ENCODE results near the gene TK1. TPM values are rescaled to one million over a fixed set of nuclear protein-coding genes. Genes with fewer than 3 reads are reported as not detected.
"Not testable (repeated sequence)": the region's sequence is repeated elsewhere in the genome, so short reads cannot be mapped to it uniquely, and the experiment has no call there.

The TK1 gene
- total RNA-seq, result 5.2 TPM
- long read RNA-seq, transcript TK1-201 (7 exons, 1,628 nt), result major isoform, 13 of 14 reads
- long read RNA-seq, partial matches to known transcripts, result 0 of 14 reads
- long read RNA-seq, other reads (novel, unspliced or antisense), result 1 of 14 reads

GRCh38 chr17:78186692-78187595 is at the start of gene TK1, which contains the start of gene AFMID:
Gene TK1 (minus strand): TSS chr17:78187052. CDS start chr17:78186994, 58 bp downstream.
Gene AFMID (plus strand): TSS chr17:78187362. CDS start chr17:78187371, 9 bp downstream.
- peak; percentile 97 for DNase-seq (ENCODE audit: missing footprints)
- intact Hi-C loops (cut with DNase I), result loop anchor here (2.0 to 10.0 kb wide), 2 partner anchors 74 to 162 kb away; no protein-coding TSS in a partner anchor
- peak; percentile 98 for ATAC-seq

- DNase-seq (ENCODE audit: missing footprints) (no peak), ATAC-seq (no peak)
- intact Hi-C loops (cut with DNase I), result no loop called here
Observed at GRCh38 chr17:78235885-78236284, 49.0 kb upstream of the TK1 start.

GRCh38 chr17:78235022-78235421 is 48.2 kb upstream of the TK1 start:
- intact Hi-C loops (cut with DNase I); DNase-seq (ENCODE audit: missing footprints); ATAC-seq: not testable (repeated sequence)

GRCh38 chr17:78234261-78234865 is 47.5 kb upstream of the TK1 start:
- DNase-seq (ENCODE audit: missing footprints), result no peak
- no peak for ATAC-seq
- intact Hi-C loops (cut with DNase I), result no loop called here

- intact Hi-C loops (cut with DNase I), result no loop called here
- DNase-seq (ENCODE audit: missing footprints) (no peak), ATAC-seq (no peak)
Observed at GRCh38 chr17:78233678-78234077, 46.8 kb upstream of the TK1 start.

- DNase-seq (ENCODE audit: missing footprints), result no peak
- ATAC-seq, result no peak
- intact Hi-C loops (cut with DNase I), result no loop called here
Observed at GRCh38 chr17:78232859-78233173, 46.0 kb upstream of the TK1 start.

GRCh38 chr17:78231991-78232858 is 45.4 kb upstream of the TK1 start:
- intact Hi-C loops (cut with DNase I), result no loop called here
- DNase-seq (ENCODE audit: missing footprints), result no peak
- ATAC-seq, result no peak

GRCh38 chr17:78230996-78231935 is 44.4 kb upstream of the TK1 start, which contains the start of gene TMEM235:
Gene TMEM235 (plus strand): TSS chr17:78231631. CDS start chr17:78232024, 393 bp downstream.
- no peak for ATAC-seq
- intact Hi-C loops (cut with DNase I), result no loop called here
- no peak for DNase-seq (ENCODE audit: missing footprints)

- no peak for DNase-seq (ENCODE audit: missing footprints)
- ATAC-seq, result no peak
- intact Hi-C loops (cut with DNase I), result no loop called here
Observed at GRCh38 chr17:78230252-78230962, 43.6 kb upstream of the TK1 start.

GRCh38 chr17:78228176-78228575 is 41.3 kb upstream of the TK1 start:
- DNase-seq (ENCODE audit: missing footprints), result no peak
- intact Hi-C loops (cut with DNase I), result no loop called here
- ATAC-seq, result no peak

GRCh38 chr17:78227455-78227916 is 40.6 kb upstream of the TK1 start:
- ATAC-seq (no peak), DNase-seq (ENCODE audit: missing footprints) (no peak)

GRCh38 chr17:78226759-78227454 is 40.1 kb upstream of the TK1 start:
- no peak for DNase-seq (ENCODE audit: missing footprints)
- intact Hi-C loops (cut with DNase I), result no loop called here
- no peak for ATAC-seq

More at GRCh38 chr17:78227455-78227916, 40.6 kb upstream of the TK1 start:
- intact Hi-C loops (cut with DNase I), result no loop called here

- DNase-seq (ENCODE audit: missing footprints), result no peak
- ATAC-seq, result no peak
- intact Hi-C loops (cut with DNase I), result no loop called here
Observed at GRCh38 chr17:78226055-78226758, 39.4 kb upstream of the TK1 start.

- intact Hi-C loops (cut with DNase I), result no loop called here
- DNase-seq (ENCODE audit: missing footprints) (no peak), ATAC-seq (no peak)
Observed at GRCh38 chr17:78225088-78225865, 38.4 kb upstream of the TK1 start.
